ENCODE results near the gene ROBO2.

Gene ROBO2

DNA sequence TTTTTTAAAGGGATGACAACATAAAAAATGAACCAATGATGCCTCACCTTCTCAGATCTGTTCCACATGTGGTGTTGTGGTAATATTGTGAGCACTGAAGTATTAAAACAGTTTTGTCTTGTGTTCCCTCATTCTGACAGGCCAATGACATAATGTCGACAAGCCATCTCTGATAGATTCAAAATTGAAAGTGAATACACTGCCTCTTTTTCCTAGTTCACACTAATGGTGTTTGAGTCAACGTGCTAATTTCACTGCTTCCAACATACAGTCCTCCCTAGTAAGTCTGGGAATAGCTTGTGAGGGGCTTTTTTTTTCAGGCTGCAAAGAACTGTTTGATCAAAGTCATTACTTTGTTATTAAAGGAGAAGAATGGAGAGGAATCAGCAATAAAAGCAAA is 82.8 kb downstream of the ROBO2 start:
- DNase-seq (ENCODE audit: low read depth) = no peak

DNA sequence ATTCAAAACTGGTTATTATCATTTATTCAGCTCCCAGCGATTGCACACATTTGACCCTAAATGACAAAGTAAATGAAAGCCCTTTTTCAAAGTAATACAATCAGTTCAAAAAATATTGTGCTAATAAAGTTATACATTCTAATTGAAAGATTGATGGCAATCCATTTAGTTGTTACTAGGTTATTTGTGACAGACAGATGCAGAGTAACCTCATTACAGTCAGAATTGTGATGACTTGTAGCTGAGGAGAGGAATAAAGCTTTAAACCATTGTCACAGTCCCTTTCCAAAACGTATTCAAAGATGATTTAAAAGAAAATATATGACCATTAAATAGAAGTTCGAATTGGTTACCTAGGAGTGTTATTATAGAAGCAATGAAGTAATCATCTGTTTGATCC is 86.1 kb downstream of the ROBO2 start:
- no peak for DNase-seq (ENCODE audit: low read depth)

DNA sequence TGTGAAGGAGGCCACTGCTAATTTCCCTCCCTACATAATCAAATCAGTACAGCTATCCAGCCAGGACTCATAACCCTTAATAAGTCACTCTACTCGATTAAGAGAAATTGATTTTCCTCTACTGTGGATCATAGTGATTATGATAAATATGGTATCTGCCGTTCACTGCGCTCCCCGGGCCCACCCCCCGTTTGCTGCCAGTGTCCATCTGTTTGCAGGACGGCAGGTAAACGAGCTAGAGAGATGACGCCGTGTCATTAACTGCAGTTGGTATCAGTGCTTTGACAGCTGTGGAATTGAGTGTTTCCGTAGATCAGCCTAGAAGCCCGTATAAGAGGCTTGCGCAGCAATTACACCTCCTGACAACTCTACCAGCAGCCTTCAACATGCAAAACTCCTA is 94.9 kb downstream of the ROBO2 start:
- no peak for DNase-seq (ENCODE audit: low read depth)

DNA sequence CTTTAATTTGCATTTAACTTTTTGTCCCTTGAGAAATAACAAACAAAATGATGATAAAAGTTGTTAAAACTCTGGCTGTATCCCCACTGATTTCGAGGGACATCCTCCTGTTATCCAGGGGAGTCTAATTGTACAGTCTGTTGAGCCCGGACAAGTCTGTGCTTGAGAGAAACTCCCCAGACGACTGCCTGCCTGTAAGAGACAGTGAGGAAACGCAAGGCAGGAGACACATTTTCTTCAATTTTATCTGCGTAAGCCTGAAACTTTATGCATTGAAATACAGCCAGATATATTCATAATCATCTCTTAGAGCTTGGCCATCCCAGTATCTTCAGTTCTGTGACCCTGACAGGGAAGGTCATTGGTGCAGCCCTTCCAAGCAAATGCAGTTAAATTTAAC is 97.7 kb downstream of the ROBO2 start:
- no peak for DNase-seq (ENCODE audit: low read depth)

DNA sequence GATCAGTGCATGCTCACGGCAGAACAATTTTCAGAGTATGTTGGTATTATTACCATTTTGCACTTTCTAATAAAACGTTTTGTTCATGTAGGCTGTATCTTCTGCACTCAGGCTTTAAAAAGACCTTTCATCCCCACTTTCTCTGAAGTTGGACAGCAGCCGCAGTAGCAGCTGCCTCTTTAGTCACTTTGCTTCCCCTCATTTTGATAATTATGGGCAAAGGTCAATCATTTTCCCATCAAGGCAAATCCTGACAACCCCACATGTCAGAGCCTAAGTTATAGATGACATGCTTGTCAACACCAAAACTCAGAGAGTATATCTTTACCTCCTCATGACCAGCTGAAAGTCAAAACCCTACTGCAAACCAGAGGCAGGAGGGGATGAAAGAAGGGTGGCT is 99.7 kb downstream of the ROBO2 start:
- DNase-seq (ENCODE audit: low read depth) = no peak

DNA sequence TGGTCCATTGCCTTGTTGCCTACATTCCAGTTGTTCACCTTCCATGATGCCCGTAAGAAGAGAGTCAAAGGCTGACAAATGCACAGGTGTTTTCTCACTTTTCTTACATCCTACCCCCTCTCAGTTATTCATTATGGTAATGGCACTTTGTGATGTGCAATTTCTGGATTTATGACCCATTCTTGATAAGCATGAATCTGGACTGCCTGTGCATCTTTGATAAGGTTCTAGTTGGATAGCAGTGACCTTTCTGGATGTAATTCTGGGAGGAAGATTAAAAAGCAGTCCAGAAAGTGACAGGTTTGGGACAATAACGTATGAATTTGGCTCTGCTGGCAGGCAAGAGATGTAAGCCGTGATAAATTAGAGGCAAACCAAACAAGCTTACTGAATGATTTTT is 101.5 kb downstream of the ROBO2 start:
- DNase-seq (ENCODE audit: low read depth) = no peak

DNA sequence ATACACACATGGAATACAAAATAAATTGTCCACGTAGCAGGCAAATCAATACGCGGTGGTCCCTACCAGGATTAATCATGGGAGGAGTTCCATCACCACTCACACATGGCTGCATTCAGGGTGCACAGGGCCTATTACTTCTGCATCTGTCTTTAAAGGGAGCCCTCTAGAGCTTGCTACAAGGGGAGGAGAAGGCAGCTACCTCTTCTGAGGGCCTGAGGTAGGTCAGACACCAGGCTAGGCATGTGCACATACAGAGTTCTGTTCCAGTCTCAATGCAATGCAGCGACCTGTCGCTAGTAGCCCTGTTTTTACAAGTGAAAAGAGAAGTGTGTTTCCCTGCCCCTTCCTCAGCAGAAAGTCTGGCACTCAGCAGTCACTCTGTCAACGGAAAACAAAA is 102.7 kb downstream of the ROBO2 start:
- no peak for DNase-seq (ENCODE audit: low read depth)

DNA sequence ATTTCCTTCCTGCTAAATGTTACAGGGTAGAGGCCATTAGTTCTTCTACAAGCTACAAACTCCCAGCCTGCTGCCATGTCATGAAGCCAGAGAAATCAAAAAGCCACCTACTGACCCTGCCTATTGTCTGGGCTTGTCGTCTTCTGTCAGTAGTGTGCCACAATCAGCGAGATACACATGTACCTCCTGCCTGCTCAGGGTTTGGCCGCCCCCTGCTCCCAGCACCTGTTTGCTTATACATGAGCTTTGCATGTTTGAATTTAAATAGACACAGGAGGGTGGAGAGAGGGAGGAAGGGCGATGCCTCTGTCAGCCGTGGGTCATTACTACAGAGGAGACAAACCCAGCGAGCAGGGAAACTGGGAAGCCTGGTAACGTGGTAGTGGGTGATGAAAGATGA is 106.1 kb downstream of the ROBO2 start:
- no peak for DNase-seq (ENCODE audit: low read depth)

DNA sequence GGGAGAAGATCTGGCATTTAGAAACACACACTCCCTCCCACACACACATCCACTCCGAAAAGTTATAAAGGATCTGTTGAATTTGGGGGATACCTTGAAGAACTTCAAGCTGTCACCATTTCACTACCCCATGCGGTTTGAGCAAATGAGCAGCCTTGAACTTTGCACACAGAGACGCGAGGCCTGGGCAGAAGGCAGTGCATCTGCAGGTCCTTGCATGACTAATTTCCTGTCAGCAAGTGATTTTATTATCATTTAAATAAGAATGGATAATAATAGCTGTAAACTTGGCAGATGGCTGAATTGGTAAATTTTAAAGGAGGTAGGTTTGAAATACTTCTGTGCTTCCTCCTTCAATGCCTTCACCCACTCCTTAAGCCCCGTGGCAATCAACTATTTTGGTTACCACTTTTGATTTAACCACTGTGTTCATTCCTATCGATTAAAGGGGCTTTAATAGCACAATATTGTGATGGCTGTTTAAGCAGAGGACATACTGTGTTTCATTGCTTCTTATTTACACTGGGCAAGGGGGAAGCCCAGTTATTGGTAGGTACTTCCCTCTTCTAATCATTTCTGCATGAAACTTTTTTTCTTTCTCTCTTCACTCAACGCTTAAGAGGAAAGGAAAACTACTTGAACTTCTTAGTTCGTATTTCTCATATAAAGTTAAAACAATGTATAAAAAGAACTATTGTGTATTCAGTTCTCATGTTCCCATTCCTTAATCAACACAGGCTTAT is 108.1 kb downstream of the ROBO2 start:
- DNase-seq (ENCODE audit: low read depth) = no peak

DNA sequence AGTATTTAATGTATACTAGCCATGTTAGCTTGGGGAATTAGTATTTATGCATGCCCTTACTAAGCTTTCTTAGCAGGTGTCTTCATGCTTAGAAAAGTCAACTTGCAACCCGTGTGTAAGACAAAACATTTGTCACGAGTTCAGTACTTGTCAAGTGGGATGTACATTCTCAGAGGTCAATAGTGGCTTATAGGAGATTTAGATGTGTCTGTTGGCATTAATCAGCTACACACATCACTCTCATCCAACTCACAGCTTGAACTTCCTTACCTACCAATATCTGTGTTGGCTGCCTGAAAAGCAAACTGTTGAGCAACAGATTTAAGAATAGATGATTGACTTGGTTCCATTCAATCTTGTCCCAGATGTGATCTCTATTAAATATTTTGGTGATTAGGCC is 109.5 kb downstream of the ROBO2 start:
- DNase-seq (ENCODE audit: low read depth) = no peak

DNA sequence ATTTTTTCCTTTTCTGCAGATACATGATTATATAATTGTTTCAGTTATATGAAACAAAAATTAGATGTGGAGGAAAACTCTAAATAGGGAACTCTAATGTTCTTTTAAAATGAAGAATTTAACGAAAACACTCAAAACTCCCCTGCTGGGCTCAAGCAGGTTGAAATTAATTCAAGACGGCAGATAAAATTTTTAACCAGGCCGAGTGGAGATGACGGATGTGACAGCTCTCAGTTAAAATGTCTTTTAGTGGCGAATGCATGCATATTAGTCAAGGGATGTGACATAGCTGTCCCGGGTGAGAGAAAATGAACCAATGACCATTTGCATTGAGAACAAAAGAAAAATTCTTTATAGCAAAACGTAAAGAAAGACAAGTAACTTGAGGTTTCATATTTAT is 110.1 kb downstream of the ROBO2 start:
- no peak for DNase-seq (ENCODE audit: low read depth)

DNA sequence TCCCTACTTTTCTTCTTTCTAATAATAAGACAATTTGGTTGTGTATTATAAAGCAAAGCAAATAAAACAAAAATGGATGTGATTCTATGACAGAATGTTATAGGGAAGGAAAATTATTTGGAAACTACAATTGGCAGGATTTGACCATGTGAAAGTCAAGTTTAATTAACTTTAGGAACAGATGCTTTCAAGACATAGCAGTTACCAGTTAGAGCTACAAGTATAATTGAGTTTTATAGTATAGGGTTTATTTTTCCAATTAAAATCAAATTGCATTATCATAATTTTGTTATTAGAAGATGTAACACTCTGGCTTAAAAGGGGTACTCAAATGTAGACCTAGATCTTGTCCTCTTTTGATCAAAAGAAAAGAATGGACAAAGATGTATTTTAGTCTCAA is 110.9 kb downstream of the ROBO2 start:
- DNase-seq (ENCODE audit: low read depth) = no peak

DNA sequence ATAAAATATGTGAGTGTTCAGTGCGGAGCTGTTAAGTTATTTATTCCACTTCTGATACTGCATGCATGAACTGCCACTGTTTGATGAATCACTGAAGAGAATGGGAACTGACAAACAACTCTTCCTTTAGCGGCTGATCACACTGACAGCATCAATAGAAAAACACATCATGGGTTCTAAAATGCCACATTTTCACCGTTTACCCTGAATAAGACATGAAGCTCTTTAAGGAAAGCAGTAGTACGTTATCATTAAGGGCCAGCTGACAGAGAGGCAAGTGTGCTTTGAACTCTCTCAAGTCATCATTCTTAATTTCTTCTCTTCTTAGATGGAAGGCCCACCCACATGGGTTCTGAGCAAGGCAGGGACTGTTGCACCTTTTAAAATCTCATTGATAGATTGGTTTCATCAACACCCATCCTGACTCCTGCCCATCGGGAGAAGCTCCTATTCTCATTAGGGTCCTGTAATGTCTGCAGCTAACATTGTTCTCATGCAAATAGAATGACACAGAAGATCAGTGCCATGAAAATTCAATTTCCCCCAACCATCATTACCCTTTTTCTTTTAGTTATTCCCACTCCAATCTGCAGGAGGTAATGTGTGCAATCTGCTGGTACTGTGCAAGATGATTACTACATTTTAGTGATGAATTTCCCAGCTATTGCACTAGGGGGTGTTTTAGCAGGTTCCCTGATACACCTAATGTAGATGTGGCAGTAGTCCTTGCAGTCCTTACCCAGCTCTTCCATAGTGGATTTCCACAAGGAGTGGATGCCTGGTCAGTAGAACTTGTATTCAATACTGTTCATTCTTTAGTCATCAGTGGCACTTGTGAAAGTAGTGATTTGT is 119.1 kb downstream of the ROBO2 start:
- DNase-seq (ENCODE audit: low read depth) = no peak

DNA sequence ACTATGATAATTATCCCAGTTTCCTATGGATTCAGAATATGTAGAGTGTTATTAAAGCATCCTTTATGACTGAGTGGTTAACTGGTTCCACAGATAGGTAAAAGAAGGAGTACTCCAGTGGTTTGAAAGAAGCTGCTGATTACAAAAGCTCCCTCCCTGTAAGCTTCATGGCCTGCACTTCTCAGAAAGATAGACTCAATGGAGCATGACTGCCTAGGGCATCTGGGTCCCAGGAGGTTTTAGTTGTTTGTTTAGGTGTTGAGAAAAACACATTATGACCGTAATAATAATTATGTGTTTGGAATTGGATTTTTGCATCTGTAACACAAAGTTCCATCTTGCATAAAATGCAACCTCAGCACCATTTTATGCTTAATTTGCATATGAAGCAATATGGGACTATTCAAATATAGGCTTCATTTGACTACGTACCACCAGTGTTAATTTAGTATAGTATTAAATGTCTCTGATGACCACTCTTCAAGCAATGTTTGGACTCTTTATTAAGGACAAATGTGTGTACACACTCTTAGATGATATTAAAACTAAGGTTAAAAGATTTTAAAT is 121.1 kb downstream of the ROBO2 start:
- no peak for DNase-seq (ENCODE audit: low read depth)

DNA sequence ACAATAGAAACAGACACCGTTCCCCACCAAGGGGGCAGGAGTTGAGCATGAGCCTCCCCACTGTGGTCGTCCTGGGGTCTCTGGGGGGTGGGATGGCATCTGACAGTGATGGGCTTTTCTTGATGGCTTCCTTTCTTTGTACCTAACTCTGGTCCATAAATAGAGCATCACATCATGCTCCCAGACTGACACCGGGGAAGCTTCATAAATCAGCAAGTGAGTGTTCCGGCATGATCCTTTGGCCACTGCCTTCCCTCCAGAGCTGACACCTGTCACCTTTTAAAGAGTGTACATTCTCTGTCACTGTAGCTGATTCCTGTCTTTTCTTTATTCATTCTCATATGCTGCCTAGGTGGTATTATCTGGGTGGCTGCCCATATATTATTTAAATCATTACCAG is 129.9 kb downstream of the ROBO2 start:
- DNase-seq (ENCODE audit: low read depth) = no peak

DNA sequence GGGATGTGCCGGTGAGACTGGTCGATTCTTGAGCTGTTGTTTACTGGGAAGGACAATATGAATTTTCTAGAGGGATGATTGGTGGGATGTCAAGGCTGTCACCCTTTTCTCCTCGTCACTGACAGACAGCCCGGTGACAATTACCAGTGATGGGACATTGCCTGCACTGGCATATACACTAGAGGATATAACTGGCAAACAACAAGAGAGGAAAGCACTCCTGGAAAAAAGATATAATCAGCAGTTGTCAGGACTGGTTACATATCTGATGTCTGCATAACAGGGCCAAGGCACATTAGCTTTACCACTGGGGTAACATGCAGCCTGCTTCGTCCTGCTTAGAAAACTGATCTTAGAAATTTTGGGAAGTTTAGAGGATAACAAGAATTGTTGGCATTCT is 131.1 kb downstream of the ROBO2 start:
- no peak for DNase-seq (ENCODE audit: low read depth)

DNA sequence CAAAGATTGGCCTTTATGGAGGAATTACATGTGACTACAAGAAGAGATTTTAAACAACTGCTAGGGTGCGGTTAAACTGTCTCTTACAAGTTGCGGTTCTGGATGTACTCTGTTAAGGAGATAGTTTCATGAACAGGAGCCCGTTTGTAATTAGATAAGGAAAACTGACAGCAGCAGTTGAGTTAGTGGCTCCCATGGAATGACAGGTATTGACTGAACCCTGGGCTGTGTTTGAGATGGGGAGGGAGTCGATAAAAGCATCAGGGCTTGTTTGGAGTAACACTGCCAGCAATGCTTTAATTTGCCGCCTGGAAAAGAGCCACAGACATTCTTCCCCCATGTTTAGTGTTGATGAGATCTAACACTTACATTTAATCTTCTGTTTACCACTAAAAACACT is 139.9 kb downstream of the ROBO2 start:
- DNase-seq (ENCODE audit: low read depth) = no peak

DNA sequence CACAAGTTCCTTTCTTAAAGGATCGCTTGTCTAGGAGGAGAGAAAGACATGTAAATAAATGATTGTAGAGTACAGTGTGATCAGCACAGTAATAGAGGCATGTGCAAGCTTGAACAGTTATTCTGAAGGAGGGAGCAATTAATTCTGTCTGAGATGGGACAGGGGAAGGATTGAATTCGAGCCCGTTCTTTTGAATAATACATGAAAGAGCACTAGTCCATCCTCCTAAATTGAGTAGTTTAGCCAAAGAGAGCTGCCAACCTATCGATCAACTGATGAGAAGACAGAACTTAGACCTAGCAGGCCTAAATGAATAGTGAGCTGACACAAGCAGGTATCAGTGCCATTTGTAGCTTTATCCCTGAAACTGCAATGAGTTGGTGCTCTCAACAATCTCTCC is 142.4 kb downstream of the ROBO2 start:
- no peak for DNase-seq (ENCODE audit: low read depth)

DNA sequence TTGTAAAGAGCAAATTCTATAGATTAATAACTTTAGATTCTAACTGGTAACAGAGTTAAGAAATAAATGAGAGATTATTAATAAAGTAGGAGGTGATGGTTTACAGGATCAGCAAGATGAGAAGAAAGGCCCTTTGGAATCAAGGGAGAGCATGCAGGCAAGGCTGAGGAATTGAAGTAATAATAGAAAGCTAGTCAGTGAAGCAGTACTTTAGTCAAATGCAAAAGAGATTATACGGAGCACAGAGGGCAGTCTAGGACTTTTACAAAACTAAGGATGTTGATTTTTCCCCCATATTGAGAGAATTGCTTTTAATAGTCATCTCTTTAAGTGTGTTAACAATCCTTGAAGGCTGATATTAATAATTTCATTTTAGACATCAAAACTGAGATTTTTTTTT is 146.4 kb downstream of the ROBO2 start:
- DNase-seq (ENCODE audit: low read depth) = no peak

DNA sequence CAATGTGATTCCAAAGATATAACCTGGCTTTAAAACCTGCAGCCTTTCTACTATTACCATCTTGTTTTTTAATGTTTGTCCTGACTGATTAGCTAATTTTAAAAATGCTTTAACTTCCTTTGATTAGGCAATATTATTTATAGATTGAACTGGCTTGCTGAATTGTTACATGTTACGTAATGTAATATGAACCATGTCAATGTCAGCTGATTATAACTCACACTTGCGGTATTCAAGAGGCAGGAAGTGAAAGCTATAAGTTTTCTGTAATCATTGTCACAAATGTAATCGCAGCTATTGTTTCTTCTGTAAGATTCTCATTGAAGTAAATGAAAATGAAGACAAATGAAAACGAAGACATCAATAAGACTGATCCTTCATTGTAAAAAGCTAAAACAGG is 146.8 kb downstream of the ROBO2 start:
- DNase-seq (ENCODE audit: low read depth) = no peak

DNA sequence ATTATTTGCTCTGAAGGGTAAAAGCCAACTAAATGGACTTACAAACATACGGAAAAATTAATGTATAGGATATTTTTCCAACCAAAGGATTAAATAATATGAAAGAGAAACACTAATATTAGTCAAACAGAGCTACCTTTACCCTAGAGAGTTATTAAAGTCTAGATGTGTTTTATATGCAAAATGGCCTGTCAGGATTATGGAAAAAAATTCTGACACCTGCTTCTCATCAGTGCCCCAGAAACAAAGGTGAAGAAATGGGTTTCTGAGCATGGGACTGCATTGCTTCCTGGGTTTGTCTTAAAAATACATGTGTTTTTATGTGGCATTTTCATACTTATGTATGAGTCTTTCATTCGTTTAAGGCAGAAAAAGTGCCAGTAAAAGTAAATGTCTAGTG is 148.3 kb downstream of the ROBO2 start:
- no peak for DNase-seq (ENCODE audit: low read depth)

DNA sequence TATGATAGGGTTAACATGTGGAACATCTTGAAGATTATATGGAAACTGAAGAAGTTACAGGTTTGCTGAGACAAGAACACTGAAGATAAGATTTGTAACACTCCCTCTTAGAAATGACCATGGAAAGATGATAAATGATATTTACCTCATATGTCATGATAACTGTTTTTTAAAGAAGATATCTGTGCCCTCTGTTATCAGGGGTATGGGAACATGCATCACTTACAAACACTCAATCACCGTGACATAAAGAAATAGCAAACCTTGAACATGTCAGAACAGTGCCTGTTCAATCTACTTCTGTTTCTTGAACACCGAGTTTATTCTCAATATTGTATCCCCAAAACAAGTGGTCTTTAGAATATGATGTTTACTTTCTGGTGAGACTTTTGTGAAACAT is 149.4 kb downstream of the ROBO2 start:
- DNase-seq (ENCODE audit: low read depth) = no peak

DNA sequence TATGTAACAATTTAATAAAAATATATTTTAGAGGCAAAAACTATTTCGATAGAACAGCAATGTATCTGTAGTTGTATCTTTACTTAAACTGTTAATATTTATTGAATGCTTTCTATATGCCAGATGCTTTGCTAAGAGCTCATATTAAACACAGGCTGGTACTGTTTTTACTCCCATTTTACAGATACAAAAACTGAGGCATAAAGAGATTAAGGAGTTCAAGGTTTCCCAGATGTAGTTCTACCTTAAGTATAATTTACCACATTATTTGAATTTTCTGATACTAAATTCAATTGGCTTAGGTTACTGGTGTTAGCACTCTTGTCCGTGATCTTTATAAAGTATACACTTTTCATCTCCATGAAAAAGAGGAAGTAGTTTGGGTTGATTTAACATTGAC is 149.8 kb downstream of the ROBO2 start:
- no peak for DNase-seq (ENCODE audit: low read depth)
